B cell (primary cell): ENCODE measurements around the gene CARMIL1.

Source experiments
- EZH2 ChIP-seq: IDR thresholded peaks from 2 replicates; pipeline ENCODE4 v1.6.1; 2012; ENCODE audit warnings: borderline replicate concordance, low read depth, mild to moderate bottlenecking, moderate library complexity, low read length; ENCODE audit not compliant: insufficient read depth, poor library complexity, severe bottlenecking
- TF ChIP-seq, protein P1 (sequence below): fragments of 200-600 bp; IDR thresholded peaks from one replicate; pipeline ENCODE4 v1.8.0; 2022; ENCODE audit warnings: antibody characterized with exemption, mild to moderate bottlenecking

DNA sequence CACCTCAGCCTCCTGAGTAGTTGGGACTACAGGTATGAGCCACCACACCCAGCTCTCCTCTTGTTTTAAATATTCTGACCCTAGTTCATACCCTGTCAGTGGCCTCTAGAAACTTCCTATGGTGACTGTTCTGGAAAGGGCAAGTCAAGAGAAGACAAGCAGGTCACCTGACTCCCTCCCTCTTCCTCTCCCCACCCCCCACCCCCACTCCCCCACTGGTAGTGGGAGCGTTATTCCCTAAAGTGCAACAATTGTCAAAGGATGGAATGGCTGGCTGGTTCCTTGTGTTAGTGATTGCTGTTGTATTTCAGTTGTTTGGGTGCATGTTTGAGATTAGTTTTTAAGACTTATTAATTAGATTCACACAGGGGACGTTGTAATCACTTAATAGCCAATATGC lies 136.1 kb downstream of the CARMIL1 start:
- TF ChIP-seq, protein P1, sequence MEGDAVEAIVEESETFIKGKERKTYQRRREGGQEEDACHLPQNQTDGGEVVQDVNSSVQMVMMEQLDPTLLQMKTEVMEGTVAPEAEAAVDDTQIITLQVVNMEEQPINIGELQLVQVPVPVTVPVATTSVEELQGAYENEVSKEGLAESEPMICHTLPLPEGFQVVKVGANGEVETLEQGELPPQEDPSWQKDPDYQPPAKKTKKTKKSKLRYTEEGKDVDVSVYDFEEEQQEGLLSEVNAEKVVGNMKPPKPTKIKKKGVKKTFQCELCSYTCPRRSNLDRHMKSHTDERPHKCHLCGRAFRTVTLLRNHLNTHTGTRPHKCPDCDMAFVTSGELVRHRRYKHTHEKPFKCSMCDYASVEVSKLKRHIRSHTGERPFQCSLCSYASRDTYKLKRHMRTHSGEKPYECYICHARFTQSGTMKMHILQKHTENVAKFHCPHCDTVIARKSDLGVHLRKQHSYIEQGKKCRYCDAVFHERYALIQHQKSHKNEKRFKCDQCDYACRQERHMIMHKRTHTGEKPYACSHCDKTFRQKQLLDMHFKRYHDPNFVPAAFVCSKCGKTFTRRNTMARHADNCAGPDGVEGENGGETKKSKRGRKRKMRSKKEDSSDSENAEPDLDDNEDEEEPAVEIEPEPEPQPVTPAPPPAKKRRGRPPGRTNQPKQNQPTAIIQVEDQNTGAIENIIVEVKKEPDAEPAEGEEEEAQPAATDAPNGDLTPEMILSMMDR: no peak
- no peak for TF ChIP-seq EZH2
